Measurements from ENCODE around the gene PBRM1. TPM values are rescaled to one million over a fixed set of nuclear protein-coding genes. Genes with fewer than 3 reads are reported as not detected.

PBRM1 gene
- total and polyA plus RNA-seq, 2 of the 8 experiments (the other 6 are each of a cell fraction or from before 2014, with no cell fraction given) = 19.3 to 65.8 TPM

GRCh38 chr3:52688266-52688665 is 2.6 kb upstream of the PBRM1 start (continued):
- TF ChIP-seq TCF12 (IDR thresholded peaks at IDR 0.05; ENCODE audit: low read depth, low read length) = no peak
- no peak for TF ChIP-seq YY1 (IDR thresholded peaks at IDR 0.05; ENCODE audit: low read depth, low read length)

Measured in H1 (cell line).